Liver (tissue), 9 donors: ENCODE data around the gene PITRM1. TPM values are rescaled to one million over a fixed set of nuclear protein-coding genes. Genes with fewer than 3 reads are reported as not detected.

ENCODE experiments used
- DNase-seq: peaks from one replicate; pipeline ENCODE4 v3.0.0-alpha.2; 2017; ENCODE audit warnings: low spot score
- H3K27ac ChIP-seq, 2 donors: one replicate each; pipeline ENCODE4 v1.7.0; 2013; ENCODE audit warnings: inconsistent platforms in 2 of 2, low read length in 2 of 2, control low read depth in 1 of 2, low read depth in 1 of 2, mild to moderate bottlenecking in 1 of 2
- H3K27me3 ChIP-seq, 4 donors: one replicate each; pipeline versions ENCODE4 v1.6.1 to v1.7.0; 2013; ENCODE audit warnings: low read length in 3 of 4, inconsistent platforms in 1 of 4, mild to moderate bottlenecking in 1 of 4, moderate library complexity in 1 of 4; ENCODE audit not compliant: control insufficient read depth in 4 of 4, insufficient read depth in 4 of 4
- H3K36me3 ChIP-seq, 4 donors: one replicate each; pipeline versions ENCODE4 v1.6.1 to v1.7.0; 2013; ENCODE audit warnings: low read length in 3 of 4, mild to moderate bottlenecking in 3 of 4, low read depth in 1 of 4, moderate library complexity in 1 of 4; ENCODE audit not compliant: control insufficient read depth in 4 of 4, insufficient read depth in 3 of 4
- H3K4me1 ChIP-seq, 4 donors: one replicate each; pipeline versions ENCODE4 v1.6.1 to v1.7.0; 2013; ENCODE audit warnings: low read length in 3 of 4, mild to moderate bottlenecking in 3 of 4, moderate library complexity in 1 of 4; ENCODE audit not compliant: control insufficient read depth in 4 of 4, insufficient read depth in 4 of 4
- H3K4me3 ChIP-seq, 3 donors: one replicate each; pipeline versions ENCODE4 v1.6.1 to v1.7.0; 2013; ENCODE audit warnings: low read length in 3 of 3, control low read depth in 1 of 3, low read depth in 1 of 3, mild to moderate bottlenecking in 1 of 3
- H3K9ac ChIP-seq, 2 donors: one replicate each; pipeline ENCODE4 v1.7.0; 2013; ENCODE audit warnings: low read length in 2 of 2, mild to moderate bottlenecking in 2 of 2, moderate library complexity in 2 of 2, control low read depth in 1 of 2, low read depth in 1 of 2
- H3K9me3 ChIP-seq, 4 donors: one replicate each; pipeline versions ENCODE4 v1.6.1 to v1.7.0; 2013; ENCODE audit warnings: low read length in 3 of 4; ENCODE audit not compliant: control insufficient read depth in 4 of 4
- FOXA1 ChIP-seq: IDR thresholded peaks from 2 replicates; pipeline ENCODE4 v1.6.1; 2016; ENCODE audit warnings: antibody characterized with exemption
- FOXA2 ChIP-seq: IDR thresholded peaks from 2 replicates; pipeline ENCODE4 v1.6.1; 2016; ENCODE audit warnings: antibody characterized with exemption
- GABPA ChIP-seq, 2 donors: IDR thresholded peaks in 1 of 2; conservative IDR thresholded peaks in 1 of 2; 2 replicates each; pipeline ENCODE4 v1.6.1; 2016; ENCODE audit warnings: antibody characterized with exemption in 2 of 2, mild to moderate bottlenecking in 1 of 2, moderate library complexity in 1 of 2
- HNF4A ChIP-seq, 2 donors: conservative IDR thresholded peaks; 2 replicates each; pipeline ENCODE4 v1.6.1; 2016; ENCODE audit warnings: antibody characterized with exemption in 2 of 2, mild to moderate bottlenecking in 2 of 2
- HNF4G ChIP-seq: IDR thresholded peaks from 2 replicates; pipeline ENCODE4 v1.6.1; 2016; ENCODE audit warnings: antibody characterized with exemption
- NR2F2 ChIP-seq: IDR thresholded peaks from 2 replicates; pipeline ENCODE4 v1.6.1; 2016; ENCODE audit warnings: antibody characterized with exemption
- RXRA ChIP-seq, 2 donors: IDR thresholded peaks; 2 replicates each; pipeline ENCODE4 v1.6.1; 2017 to 2018; ENCODE audit warnings: antibody characterized with exemption in 2 of 2, mild to moderate bottlenecking in 1 of 2
- WGBS: extraction: QIAGEN DNeasy Blood & Tissue Kit; methylation state at CpG from one replicate; pipeline ENCODE4 v1.1.7; 2013; 5-methylcytosine and 5-hydroxymethylcytosine counted together
- polyA plus RNA-seq, 2 donors: library from polyadenylated mRNA; stranded (reverse) in 1 of 2; unstranded in 1 of 2; fragments of 200-250 nt in 1 of 2; fragments of >200 nt in 1 of 2; fragmentation: Nextera tagmentation in 1 of 2; extraction: Ambion mirVana in 1 of 2; gene quantifications; one replicate each; pipeline versions ENCODE4 v1.2.1 to v1.2.3, GENCODE V29; 2013 to 2015
- total RNA-seq, 2 donors: library from RNA; depleted of rRNA; stranded (reverse); fragments of >200 nt; gene quantifications; one replicate each; pipeline ENCODE4 v1.2.3, GENCODE V29; 2014
- TF ChIP-seq, protein P1 (sequence below): fragments of 150-350 bp; IDR thresholded peaks from 2 replicates; pipeline ENCODE4 v1.5.1; 2017; ENCODE audit warnings: improper control_type of control experiment, low read depth, low read length; ENCODE audit not compliant: missing input control
- TF ChIP-seq, protein P2 (sequence below): IDR thresholded peaks from 2 replicates; pipeline ENCODE4 v1.6.1; 2016; ENCODE audit warnings: antibody characterized with exemption, mild to moderate bottlenecking
- donor health status: healthy.
- donor health status: healthy.
- donor health status: healthy.
- donor health status: healthy.
- donor health status: healthy.

The PITRM1 gene
- total and polyA plus RNA-seq, 4 donors: 21.1 to 43.1 (median 27.7) TPM

DNA sequence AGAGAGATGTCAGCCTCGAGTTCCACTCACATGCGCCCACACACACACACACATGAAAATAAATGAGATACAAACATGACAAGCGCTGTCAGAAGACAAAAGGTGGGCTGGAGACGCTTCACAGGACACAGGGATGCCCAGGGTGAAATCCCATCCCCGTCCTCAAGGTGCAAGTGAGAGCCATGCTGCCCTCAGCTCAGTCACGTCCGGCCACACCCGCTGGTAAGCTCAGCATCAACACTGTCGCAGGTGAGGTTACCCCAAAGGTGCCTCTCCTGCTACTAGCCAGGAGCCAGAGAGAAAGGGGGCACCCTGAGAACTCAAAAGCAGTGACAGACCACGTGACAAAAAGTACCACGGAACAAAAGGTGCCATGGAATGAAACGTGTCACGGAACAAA lies 22.2 kb downstream of the PITRM1 start (continued):
- TF ChIP-seq, protein P1, sequence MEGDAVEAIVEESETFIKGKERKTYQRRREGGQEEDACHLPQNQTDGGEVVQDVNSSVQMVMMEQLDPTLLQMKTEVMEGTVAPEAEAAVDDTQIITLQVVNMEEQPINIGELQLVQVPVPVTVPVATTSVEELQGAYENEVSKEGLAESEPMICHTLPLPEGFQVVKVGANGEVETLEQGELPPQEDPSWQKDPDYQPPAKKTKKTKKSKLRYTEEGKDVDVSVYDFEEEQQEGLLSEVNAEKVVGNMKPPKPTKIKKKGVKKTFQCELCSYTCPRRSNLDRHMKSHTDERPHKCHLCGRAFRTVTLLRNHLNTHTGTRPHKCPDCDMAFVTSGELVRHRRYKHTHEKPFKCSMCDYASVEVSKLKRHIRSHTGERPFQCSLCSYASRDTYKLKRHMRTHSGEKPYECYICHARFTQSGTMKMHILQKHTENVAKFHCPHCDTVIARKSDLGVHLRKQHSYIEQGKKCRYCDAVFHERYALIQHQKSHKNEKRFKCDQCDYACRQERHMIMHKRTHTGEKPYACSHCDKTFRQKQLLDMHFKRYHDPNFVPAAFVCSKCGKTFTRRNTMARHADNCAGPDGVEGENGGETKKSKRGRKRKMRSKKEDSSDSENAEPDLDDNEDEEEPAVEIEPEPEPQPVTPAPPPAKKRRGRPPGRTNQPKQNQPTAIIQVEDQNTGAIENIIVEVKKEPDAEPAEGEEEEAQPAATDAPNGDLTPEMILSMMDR: no peak

DNA sequence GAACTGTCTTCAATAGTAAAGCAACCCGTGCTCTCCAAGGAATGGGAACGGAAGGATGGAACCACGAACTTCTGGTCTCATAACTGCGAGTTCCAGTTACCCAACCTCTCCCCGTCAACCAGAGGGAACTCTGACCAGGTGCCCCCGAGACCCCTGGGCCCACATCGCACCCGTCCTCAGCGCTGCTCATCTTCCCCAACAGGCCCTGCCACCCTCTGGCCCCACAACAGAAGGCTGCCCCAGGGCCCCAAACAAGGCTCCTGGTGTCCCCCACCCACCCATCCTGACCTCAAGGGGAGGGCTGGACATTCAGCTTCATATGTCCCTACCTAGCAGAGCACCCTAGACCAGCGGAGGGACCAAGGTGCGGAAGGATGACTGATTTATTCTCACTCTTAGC lies 22.7 kb downstream of the PITRM1 start:
- no peak overlapping the region for H3K27ac ChIP-seq
- no peak for DNase-seq
- WGBS: 96% methylated on average over 11 of the region's 11 CpGs
- H3K4me1 ChIP-seq: no peaks in the 10 kb centered on the region
- H3K9me3 ChIP-seq: no peaks in the 10 kb centered on the region
- H3K4me3 ChIP-seq: no peak overlapping the region
- no peak overlapping the region for H3K9ac ChIP-seq
- TF ChIP-seq HNF4G: no peak
- TF ChIP-seq FOXA1: no peak
- TF ChIP-seq NR2F2: no peak
- no peak for TF ChIP-seq HNF4A (conservative IDR thresholded peaks at IDR 0.05)
- H3K36me3 ChIP-seq: peaks cover 17 to 93% (median 65%) of the 10 kb centered on the region in 4 donors
- no peaks in the 10 kb centered on the region for H3K27me3 ChIP-seq

DNA sequence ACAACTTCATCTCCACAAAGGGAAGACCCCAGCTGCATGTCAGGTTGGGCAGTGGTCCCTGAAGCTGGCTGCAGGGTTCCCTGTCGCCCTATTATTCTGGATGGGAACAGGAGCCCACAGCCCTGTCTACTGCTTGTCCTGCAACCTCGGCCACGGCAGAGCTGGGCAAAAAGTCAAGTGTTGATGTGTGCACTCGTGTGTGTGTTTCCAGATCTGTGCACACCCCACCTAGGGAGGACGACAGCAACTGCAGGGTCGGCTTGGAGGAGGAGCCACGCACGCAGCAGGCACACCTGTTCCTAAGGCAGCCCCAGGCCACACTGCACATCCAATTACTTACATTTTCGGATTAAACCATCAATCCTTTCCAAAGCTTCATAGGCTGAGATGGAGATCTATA lies 23.6 kb downstream of the PITRM1 start:
- DNase-seq: no peak
- 90% methylated on average over 9 of the region's 9 CpGs for WGBS
- H3K27ac ChIP-seq: no peak overlapping the region

More for the DNA sequence above, 23.6 kb downstream of the PITRM1 start:
- Histone ChIP-seq H3K4me3 (no peak overlapping the region), H3K9ac (no peak overlapping the region), H3K27me3 (no peaks in the 10 kb centered on the region), H3K4me1 (no peaks in the 10 kb centered on the region), H3K9me3 (no peaks in the 10 kb centered on the region), H3K36me3 (peaks cover 20 to 94% (median 68%) of the 10 kb centered on the region in 4 donors)
- TF ChIP-seq FOXA2 (no peak), NR2F2 (no peak), HNF4A (conservative IDR thresholded peaks at IDR 0.05) (no peak), GABPA (IDR thresholded peaks at IDR 0.05 in 1 of 2, conservative IDR thresholded peaks at IDR 0.05 in 1 of 2) (no peak), RXRA (IDR thresholded peaks at IDR 0.05) (no peak)
- TF ChIP-seq, protein P2, sequence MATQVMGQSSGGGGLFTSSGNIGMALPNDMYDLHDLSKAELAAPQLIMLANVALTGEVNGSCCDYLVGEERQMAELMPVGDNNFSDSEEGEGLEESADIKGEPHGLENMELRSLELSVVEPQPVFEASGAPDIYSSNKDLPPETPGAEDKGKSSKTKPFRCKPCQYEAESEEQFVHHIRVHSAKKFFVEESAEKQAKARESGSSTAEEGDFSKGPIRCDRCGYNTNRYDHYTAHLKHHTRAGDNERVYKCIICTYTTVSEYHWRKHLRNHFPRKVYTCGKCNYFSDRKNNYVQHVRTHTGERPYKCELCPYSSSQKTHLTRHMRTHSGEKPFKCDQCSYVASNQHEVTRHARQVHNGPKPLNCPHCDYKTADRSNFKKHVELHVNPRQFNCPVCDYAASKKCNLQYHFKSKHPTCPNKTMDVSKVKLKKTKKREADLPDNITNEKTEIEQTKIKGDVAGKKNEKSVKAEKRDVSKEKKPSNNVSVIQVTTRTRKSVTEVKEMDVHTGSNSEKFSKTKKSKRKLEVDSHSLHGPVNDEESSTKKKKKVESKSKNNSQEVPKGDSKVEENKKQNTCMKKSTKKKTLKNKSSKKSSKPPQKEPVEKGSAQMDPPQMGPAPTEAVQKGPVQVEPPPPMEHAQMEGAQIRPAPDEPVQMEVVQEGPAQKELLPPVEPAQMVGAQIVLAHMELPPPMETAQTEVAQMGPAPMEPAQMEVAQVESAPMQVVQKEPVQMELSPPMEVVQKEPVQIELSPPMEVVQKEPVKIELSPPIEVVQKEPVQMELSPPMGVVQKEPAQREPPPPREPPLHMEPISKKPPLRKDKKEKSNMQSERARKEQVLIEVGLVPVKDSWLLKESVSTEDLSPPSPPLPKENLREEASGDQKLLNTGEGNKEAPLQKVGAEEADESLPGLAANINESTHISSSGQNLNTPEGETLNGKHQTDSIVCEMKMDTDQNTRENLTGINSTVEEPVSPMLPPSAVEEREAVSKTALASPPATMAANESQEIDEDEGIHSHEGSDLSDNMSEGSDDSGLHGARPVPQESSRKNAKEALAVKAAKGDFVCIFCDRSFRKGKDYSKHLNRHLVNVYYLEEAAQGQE: no peak
- TF ChIP-seq, protein P1: no peak
